GM10266 (cell line): Measurements from ENCODE around the gene YTHDF1.

ENCODE experiments used
- DNase-seq: peaks from one replicate; pipeline ENCODE4 v3.0.0; 2012; ENCODE audit errors: extremely low spot score
- CTCF ChIP-seq: IDR thresholded peaks from 2 replicates; pipeline ENCODE4 v1.5.1; 2012; ENCODE audit warnings: mild to moderate bottlenecking, low read depth; ENCODE audit not compliant: control insufficient read depth, insufficient read depth; ENCODE audit errors: missing control alignments

YTHDF1 gene

GRCh38 chr20:63248835-63249591, 33.1 kb upstream of the YTHDF1 start:
- TF ChIP-seq CTCF = no peak
- DNase-seq = no peak

- no peak for TF ChIP-seq CTCF
- no peak for DNase-seq
Measured at GRCh38 chr20:63247671-63248228, 31.8 kb upstream of the YTHDF1 start.

- no peak for TF ChIP-seq CTCF
- DNase-seq = no peak
Measured at GRCh38 chr20:63246490-63247288, 30.8 kb upstream of the YTHDF1 start.

GRCh38 chr20:63244468-63244867, 28.5 kb upstream of the YTHDF1 start:
- no peak for TF ChIP-seq CTCF
- DNase-seq = no peak

GRCh38 chr20:63243604-63244247, 27.8 kb upstream of the YTHDF1 start:
- no peak for TF ChIP-seq CTCF
- no peak for DNase-seq

- no peak for TF ChIP-seq CTCF
- DNase-seq = no peak
Measured at GRCh38 chr20:63242736-63243135, 26.8 kb upstream of the YTHDF1 start.
